Measurements from ENCODE around the gene HSPA4. TPM values are rescaled to one million over a fixed set of nuclear protein-coding genes. Genes with fewer than 3 reads are reported as not detected.
"Not testable (repeated sequence)": the region's sequence is repeated elsewhere in the genome, so short reads cannot be mapped to it uniquely, and the experiment has no call there.

Gene HSPA4
- total RNA-seq, 1 donor from 2014 or later = 112 TPM

DNA sequence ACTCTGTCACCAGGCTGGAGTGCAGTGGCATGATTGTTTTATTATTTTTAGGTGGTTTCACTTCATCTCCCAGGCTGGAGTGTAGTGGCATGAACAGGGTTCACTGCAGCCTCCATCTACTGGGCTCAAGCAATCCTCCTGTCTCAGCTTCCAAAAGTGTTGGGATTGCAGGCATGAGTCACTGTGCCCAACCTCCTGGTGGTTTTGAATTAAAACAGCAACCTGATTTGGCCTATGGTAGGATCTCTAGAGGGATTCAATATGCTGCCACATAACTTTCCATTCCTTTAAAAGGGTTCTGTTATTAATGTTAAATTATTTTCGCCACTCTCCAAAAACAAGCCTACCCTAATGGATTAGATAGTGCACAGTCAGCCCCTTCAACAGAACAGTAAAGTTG is 9.9 kb upstream of the HSPA4 start:
- Mint-ChIP-seq H3K9me3 (ENCODE audit: low read depth) (no peaks in the 10 kb centered on the region), H3K27me3 (ENCODE audit: low read depth) (no peaks in the 10 kb centered on the region), H3K4me1 (ENCODE audit: low read depth) (peaks cover 21% of the 10 kb centered on the region), H3K27ac (ENCODE audit: unreplicated experiment) (no peak overlapping the region), H3K4me3 (ENCODE audit: unreplicated experiment) (no peak overlapping the region), H3K36me3 (ENCODE audit: low read depth) (no peaks in the 10 kb centered on the region)
- TF ChIP-seq, protein P1, sequence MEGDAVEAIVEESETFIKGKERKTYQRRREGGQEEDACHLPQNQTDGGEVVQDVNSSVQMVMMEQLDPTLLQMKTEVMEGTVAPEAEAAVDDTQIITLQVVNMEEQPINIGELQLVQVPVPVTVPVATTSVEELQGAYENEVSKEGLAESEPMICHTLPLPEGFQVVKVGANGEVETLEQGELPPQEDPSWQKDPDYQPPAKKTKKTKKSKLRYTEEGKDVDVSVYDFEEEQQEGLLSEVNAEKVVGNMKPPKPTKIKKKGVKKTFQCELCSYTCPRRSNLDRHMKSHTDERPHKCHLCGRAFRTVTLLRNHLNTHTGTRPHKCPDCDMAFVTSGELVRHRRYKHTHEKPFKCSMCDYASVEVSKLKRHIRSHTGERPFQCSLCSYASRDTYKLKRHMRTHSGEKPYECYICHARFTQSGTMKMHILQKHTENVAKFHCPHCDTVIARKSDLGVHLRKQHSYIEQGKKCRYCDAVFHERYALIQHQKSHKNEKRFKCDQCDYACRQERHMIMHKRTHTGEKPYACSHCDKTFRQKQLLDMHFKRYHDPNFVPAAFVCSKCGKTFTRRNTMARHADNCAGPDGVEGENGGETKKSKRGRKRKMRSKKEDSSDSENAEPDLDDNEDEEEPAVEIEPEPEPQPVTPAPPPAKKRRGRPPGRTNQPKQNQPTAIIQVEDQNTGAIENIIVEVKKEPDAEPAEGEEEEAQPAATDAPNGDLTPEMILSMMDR (IDR thresholded peaks at IDR 0.05) = peak; percentile 24
- DNase-seq (ENCODE audit: low spot score) = no peak

DNA sequence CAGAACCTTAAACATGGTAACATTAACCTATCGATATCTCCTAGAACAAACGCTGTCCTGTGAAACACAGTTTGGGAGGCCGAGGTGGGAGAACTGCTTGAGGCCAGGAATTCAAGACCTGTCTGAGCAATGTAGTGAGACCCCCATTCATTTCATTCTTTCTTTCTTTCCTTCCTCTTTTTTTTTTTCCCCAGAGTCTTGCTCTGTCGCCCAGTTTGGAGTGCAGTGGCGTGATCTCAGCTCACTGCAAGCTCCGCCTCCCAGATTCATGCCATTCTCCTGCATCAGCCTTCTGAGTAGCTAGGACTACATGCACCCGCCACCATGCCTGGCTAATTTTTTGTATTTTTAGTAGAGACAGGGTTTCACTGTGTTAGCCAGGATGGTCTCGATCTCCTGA is 5.3 kb upstream of the HSPA4 start:
- Mint-ChIP-seq H3K27ac (ENCODE audit: unreplicated experiment) (peak overlapping the region; percentile 96), H3K4me1 (ENCODE audit: low read depth) (peaks cover 56% of the 10 kb centered on the region)
- not testable (repeated sequence) for H3K4me3 Mint-ChIP-seq (ENCODE audit: unreplicated experiment); H3K36me3 Mint-ChIP-seq (ENCODE audit: low read depth); H3K27me3 Mint-ChIP-seq (ENCODE audit: low read depth); DNase-seq (ENCODE audit: low spot score); H3K9me3 Mint-ChIP-seq (ENCODE audit: low read depth)

DNA sequence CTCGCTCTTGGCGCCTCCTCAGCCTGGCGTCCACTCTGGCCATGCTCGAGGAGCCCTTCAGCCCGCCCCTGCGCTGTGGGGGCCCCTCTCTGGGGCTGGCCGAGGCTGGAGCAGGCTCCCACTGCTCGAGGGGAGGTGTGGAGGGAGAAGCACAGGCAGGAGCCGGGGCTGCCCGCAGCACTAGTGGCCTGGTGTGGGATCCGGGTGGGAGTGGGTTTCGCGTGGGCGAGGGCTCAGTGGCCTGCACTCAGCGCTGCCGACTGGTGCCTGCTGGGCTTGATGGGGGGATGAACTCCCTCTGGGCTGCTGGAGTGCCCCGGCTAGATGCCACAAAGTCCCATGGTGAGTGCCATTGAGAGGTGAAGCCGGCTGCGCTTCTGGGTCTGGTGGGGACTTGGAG is 4.4 kb upstream of the HSPA4 start:
- H3K27ac Mint-ChIP-seq (ENCODE audit: unreplicated experiment) = peak overlapping the region; percentile 45
- TF ChIP-seq, protein P1 (IDR thresholded peaks at IDR 0.05) = no peak
- peaks cover 52% of the 10 kb centered on the region for H3K4me1 Mint-ChIP-seq (ENCODE audit: low read depth)
- H3K4me3 Mint-ChIP-seq (ENCODE audit: unreplicated experiment) = no peak overlapping the region
- DNase-seq (ENCODE audit: low spot score) = peak; percentile 93
- no peaks in the 10 kb centered on the region for H3K9me3 Mint-ChIP-seq (ENCODE audit: low read depth)
- H3K27me3 Mint-ChIP-seq (ENCODE audit: low read depth) = no peaks in the 10 kb centered on the region
- H3K36me3 Mint-ChIP-seq (ENCODE audit: low read depth) = no peaks in the 10 kb centered on the region

DNA sequence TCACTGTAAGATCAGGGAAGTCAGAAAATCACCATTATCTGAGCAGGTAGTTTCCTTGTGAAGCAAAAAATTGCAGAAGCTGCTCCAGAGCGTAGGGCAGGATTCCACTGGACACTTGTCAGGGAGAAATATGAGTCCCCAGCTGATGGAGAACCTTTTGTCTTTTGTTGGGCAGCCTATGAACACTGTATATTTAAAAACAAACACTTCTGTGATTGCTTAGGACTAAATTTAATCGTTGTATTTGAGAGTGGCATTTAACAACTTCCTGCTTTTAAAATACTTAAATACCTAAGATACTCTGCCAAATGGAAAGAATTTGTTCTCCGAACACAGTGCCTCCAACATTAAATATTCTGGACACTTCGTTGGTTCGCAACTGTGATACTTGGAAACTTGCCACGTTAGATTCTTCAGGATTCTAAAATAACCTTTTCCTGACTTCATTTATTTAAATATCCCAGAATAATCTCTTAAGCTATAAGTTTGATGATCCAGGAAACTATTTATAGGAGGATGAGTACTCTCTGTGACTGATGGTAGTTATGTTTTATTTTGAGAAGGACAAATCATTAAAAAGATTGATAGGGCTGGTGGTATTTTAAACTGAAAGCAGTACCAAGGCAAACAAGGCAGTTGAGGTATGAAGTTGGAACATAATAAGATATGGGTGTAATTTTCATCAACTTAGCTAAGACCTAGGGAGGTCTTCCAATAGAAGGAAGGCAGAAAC is 2.7 kb upstream of the HSPA4 start:
- Mint-ChIP-seq H3K27me3 (ENCODE audit: low read depth) (no peaks in the 10 kb centered on the region), H3K9me3 (ENCODE audit: low read depth) (no peaks in the 10 kb centered on the region), H3K4me3 (ENCODE audit: unreplicated experiment) (peak overlapping the region; percentile 3), H3K4me1 (ENCODE audit: low read depth) (peaks cover 59% of the 10 kb centered on the region), H3K27ac (ENCODE audit: unreplicated experiment) (peak overlapping the region; percentile 88), H3K36me3 (ENCODE audit: low read depth) (no peaks in the 10 kb centered on the region)
- no peak for DNase-seq (ENCODE audit: low spot score)
- TF ChIP-seq, protein P1 (IDR thresholded peaks at IDR 0.05) = no peak

DNA sequence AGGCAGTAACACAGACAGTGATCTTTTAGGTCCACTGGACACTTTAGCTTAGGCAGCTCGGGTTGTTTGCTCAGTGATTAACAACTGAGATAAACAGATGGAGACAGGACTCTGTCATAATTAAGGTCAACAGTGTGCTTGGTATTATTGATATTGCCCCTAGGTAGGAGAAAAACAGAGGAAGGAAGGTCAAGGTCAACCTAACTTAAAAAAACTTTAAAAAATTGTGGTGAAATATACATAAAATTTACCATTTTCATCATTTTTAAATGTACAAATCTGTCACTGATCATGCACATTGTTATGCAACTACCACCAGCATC is 2.1 kb upstream of the HSPA4 start:
- peak overlapping the region; percentile 3 for H3K4me3 Mint-ChIP-seq (ENCODE audit: unreplicated experiment)
- no peaks in the 10 kb centered on the region for H3K27me3 Mint-ChIP-seq (ENCODE audit: low read depth)
- H3K9me3 Mint-ChIP-seq (ENCODE audit: low read depth) = no peaks in the 10 kb centered on the region
- TF ChIP-seq, protein P1 (IDR thresholded peaks at IDR 0.05) = no peak
- H3K4me1 Mint-ChIP-seq (ENCODE audit: low read depth) = peaks cover 62% of the 10 kb centered on the region
- H3K27ac Mint-ChIP-seq (ENCODE audit: unreplicated experiment) = peak overlapping the region; percentile 88
- no peak for DNase-seq (ENCODE audit: low spot score)
- H3K36me3 Mint-ChIP-seq (ENCODE audit: low read depth) = no peaks in the 10 kb centered on the region

DNA sequence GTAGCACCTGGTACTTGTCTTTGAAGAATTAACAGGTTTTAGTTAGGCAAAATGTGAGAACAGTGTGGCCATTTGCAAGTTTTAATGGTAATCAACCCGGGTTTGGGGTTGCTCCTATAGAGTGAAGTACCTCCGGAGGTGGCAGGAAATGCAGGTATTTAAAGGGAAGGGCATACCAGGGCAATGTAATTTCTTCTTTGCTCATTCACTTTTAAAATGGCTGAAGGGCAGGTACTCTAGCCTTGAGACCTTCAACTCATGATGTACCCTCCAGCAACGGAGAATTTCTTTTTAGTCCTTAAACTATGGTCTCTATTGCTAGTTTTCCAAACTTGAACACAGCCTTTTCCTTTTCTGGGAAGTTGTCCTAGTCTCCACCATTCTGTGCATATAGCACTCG is 1.3 kb upstream of the HSPA4 start:
- Mint-ChIP-seq H3K4me3 (ENCODE audit: unreplicated experiment) (peak overlapping the region; percentile 90), H3K9me3 (ENCODE audit: low read depth) (no peaks in the 10 kb centered on the region), H3K27ac (ENCODE audit: unreplicated experiment) (peak overlapping the region; percentile 99), H3K27me3 (ENCODE audit: low read depth) (no peaks in the 10 kb centered on the region), H3K36me3 (ENCODE audit: low read depth) (no peaks in the 10 kb centered on the region), H3K4me1 (ENCODE audit: low read depth) (peaks cover 70% of the 10 kb centered on the region)
- no peak for DNase-seq (ENCODE audit: low spot score)
- TF ChIP-seq, protein P1 (IDR thresholded peaks at IDR 0.05) = no peak
